PC-9 (cell line): ENCODE results near the gene PLXNC1.

Source experiments
- CTCF ChIP-seq: fragments of 200-600 bp; sonication (generic); conservative IDR thresholded peaks from 2 replicates; pipeline ENCODE4 v1.6.1; 2017; ENCODE audit warnings: mixed run types, antibody characterized with exemption, mild to moderate bottlenecking, moderate library complexity
- EZH2 ChIP-seq: fragments of 200-600 bp; sonication (generic); IDR thresholded peaks from 2 replicates; pipeline ENCODE4 v1.8.0; 2017; ENCODE audit warnings: antibody characterized with exemption, low read depth

GRCh38 chr12:94262228-94263010 is 114.0 kb downstream of the PLXNC1 start:
- TF ChIP-seq CTCF (no peak), EZH2 (no peak)
